IMR-90 (cell line): Measurements from ENCODE around the gene LMO1. TPM values are rescaled to one million over a fixed set of nuclear protein-coding genes. Genes with fewer than 3 reads are reported as not detected.

Experiments
- ATAC-seq: fragments of 200-7000 bp; cut with Tn5 transposase; 2 replicates; pipeline ENCODE4 v1.9.1; 2020; ENCODE audit warnings: low read depth, mild to moderate bottlenecking, moderate library complexity
- BruUV-seq: library from RNA; stranded (reverse); fragments of 400-500 nt; replicated peaks from 2 replicates; lab custom pipeline; 2021; lab: Mats Ljungman, UMichigan
- CTCF ChIA-PET: fragments of 300-600 bp; formaldehyde crosslinking; extraction: SDS; loops from one replicate; lab custom pipeline; 2021; ENCODE audit warnings: antibody characterized with exemption; lab: Yijun Ruan, JAX
- POLR2A ChIA-PET: fragments of 300-600 bp; sonication (Branson Sonifier 250); formaldehyde crosslinking; loops from one replicate; lab custom pipeline; 2022; ENCODE audit warnings: antibody characterized with exemption; ENCODE audit not compliant: unreplicated experiment; lab: Charles Lee
- DNase-seq: peaks from one replicate; pipeline ENCODE4 v3.0.0; 2013
- H2AFZ ChIP-seq: replicated peaks from 2 replicates; pipeline ENCODE3; 2013; ENCODE audit warnings: low read length, mild to moderate bottlenecking; ENCODE audit not compliant: poor library complexity
- H2AK5ac ChIP-seq: 2 replicates; pipeline ENCODE4 v1.6.1; 2013; ENCODE audit warnings: low read depth, low read length, inconsistent platforms
- H2AK9ac ChIP-seq: replicated peaks from 2 replicates; pipeline ENCODE3; 2013; ENCODE audit warnings: mild to moderate bottlenecking, low read depth, low read length, moderate library complexity; ENCODE audit not compliant: poor library complexity
- H2BK120ac ChIP-seq: 2 replicates; pipeline ENCODE4 v1.6.1; 2013; ENCODE audit warnings: low read depth, low read length, inconsistent platforms
- H2BK15ac ChIP-seq: 3 replicates; pipeline ENCODE4 v1.6.1; 2013; ENCODE audit warnings: low read depth, low read length, inconsistent platforms
- H2BK20ac ChIP-seq: 2 replicates; pipeline ENCODE4 v1.6.1; 2013; ENCODE audit warnings: low read depth, mild to moderate bottlenecking, inconsistent platforms, low read length, moderate library complexity
- H2BK5ac ChIP-seq: 2 replicates; pipeline ENCODE4 v1.6.1; 2013; ENCODE audit warnings: mild to moderate bottlenecking, low read depth, low read length, inconsistent platforms; ENCODE audit not compliant: poor library complexity, severe bottlenecking
- H3K14ac ChIP-seq: replicated peaks from 2 replicates; pipeline ENCODE4 v1.6.1; 2013; ENCODE audit warnings: low read depth, low read length, inconsistent platforms
- H3K18ac ChIP-seq: 2 replicates; pipeline ENCODE4 v1.6.1; 2013; ENCODE audit warnings: low read depth, low read length, control low read depth
- H3K23ac ChIP-seq: 2 replicates; pipeline ENCODE4 v1.6.1; 2013; ENCODE audit warnings: low read depth, low read length, inconsistent platforms
- H3K27ac ChIP-seq: 2 replicates; pipeline ENCODE4 v1.5.1; 2013; ENCODE audit warnings: mild to moderate bottlenecking, control low read depth, low read length; ENCODE audit not compliant: insufficient read depth
- H3K27me3 ChIP-seq: 2 replicates; pipeline ENCODE4 v1.6.1; 2013; ENCODE audit warnings: low read length; ENCODE audit not compliant: control insufficient read depth, insufficient read depth
- H3K36me3 ChIP-seq: 2 replicates; pipeline ENCODE4 v1.6.1; 2013; ENCODE audit warnings: low read length, mixed read lengths; ENCODE audit not compliant: control insufficient read depth, insufficient read depth
- H3K4ac ChIP-seq: 2 replicates; pipeline ENCODE4 v1.6.1; 2013; ENCODE audit warnings: low read depth, low read length, inconsistent platforms
- H3K4me1 ChIP-seq: 2 replicates; pipeline ENCODE4 v1.6.1; 2013; ENCODE audit warnings: low read length, mixed read lengths; ENCODE audit not compliant: control insufficient read depth, insufficient read depth
- H3K4me2 ChIP-seq: 2 replicates; pipeline ENCODE4 v1.6.1; 2013; ENCODE audit warnings: low read depth, mild to moderate bottlenecking, control low read depth, low read length, moderate library complexity
- H3K4me3 ChIP-seq: 2 replicates; pipeline ENCODE4 v1.5.1; 2013; ENCODE audit warnings: low read depth, mild to moderate bottlenecking, control low read depth, low read length, moderate library complexity; ENCODE audit not compliant: insufficient read depth
- H3K56ac ChIP-seq: 2 replicates; pipeline ENCODE4 v1.6.1; 2013; ENCODE audit warnings: low read length, inconsistent platforms; ENCODE audit not compliant: insufficient read depth; ENCODE audit errors: extremely low read depth
- H3K79me1 ChIP-seq, 2 experiments: 2 replicates each; pipeline ENCODE4 v1.6.1; 2013; ENCODE audit warnings: low read length in 2 of 2, inconsistent platforms in 1 of 2, low read depth in 1 of 2
- H3K9ac ChIP-seq: 2 replicates; pipeline ENCODE4 v1.6.1; 2013; ENCODE audit warnings: low read depth, low read length, control low read depth
- H3K9me1 ChIP-seq: 2 replicates; pipeline ENCODE4 v1.6.1; 2013; ENCODE audit warnings: low read length, inconsistent platforms; ENCODE audit not compliant: insufficient read depth
- H3K9me3 ChIP-seq: 2 replicates; pipeline ENCODE4 v1.6.1; 2013; ENCODE audit warnings: low read length; ENCODE audit not compliant: control insufficient read depth, insufficient read depth
- H4K20me1 ChIP-seq: 2 replicates; pipeline ENCODE4 v1.6.1; 2013; ENCODE audit warnings: low read length, inconsistent platforms; ENCODE audit not compliant: insufficient read depth
- H4K5ac ChIP-seq: 2 replicates; pipeline ENCODE4 v1.6.1; 2013; ENCODE audit warnings: mild to moderate bottlenecking, low read depth, low read length, control low read depth
- H4K8ac ChIP-seq, 2 experiments: 2 replicates each; pipeline ENCODE4 v1.6.1; 2013; ENCODE audit warnings: low read depth in 2 of 2, low read length in 2 of 2, control low read depth in 1 of 2, inconsistent platforms in 1 of 2
- H4K91ac ChIP-seq: 2 replicates; pipeline ENCODE4 v1.6.1; 2013; ENCODE audit warnings: low read depth, low read length, inconsistent platforms; ENCODE audit not compliant: insufficient read depth
- RAD21 ChIP-seq: IDR thresholded peaks from 2 replicates; pipeline ENCODE4 v1.6.1; 2012; ENCODE audit warnings: low read length, improper control_type of control experiment
- WGBS, 2 experiments: methylation state at CpG; one replicate each; pipeline versions ENCODE4 v1.1.5 to v1.1.7; 2013; ENCODE audit warnings: missing lambda C conversion rate in 2 of 2; ENCODE audit not compliant: insufficient read length in 1 of 2; ENCODE audit errors: extremely low coverage in 2 of 2; 5-methylcytosine and 5-hydroxymethylcytosine counted together
- dilution Hi-C: fragments of 300-500 bp; cut with HindIII; formaldehyde crosslinking; loops from one replicate; pipeline ENCODE4 v1.14.3; 2018; ENCODE audit warnings: low sequenced_read_pairs; ENCODE audit not compliant: unreplicated experiment
- in situ Hi-C: fragments of 300-500 bp; cut with MboI; formaldehyde crosslinking; loops from 3 replicates; pipeline ENCODE4 v1.14.3; 2019; ENCODE audit warnings: low sequenced_read_pairs, inconsistent platforms, mixed read lengths
- intact Hi-C: fragments of 100-400 bp; cut with micrococcal nuclease; formaldehyde crosslinking; loops from 2 replicates; pipeline ENCODE4 v1.10.0; 2022
- polyA plus RNA-seq, 3 experiments: library from polyadenylated mRNA; depleted of rRNA; stranded (reverse); fragments of >200 nt; gene quantifications; 2 replicates each; pipeline ENCODE4 v1.2.3, GENCODE V29; 2012; ENCODE audit warnings: low replicate concordance in 1 of 3
- total RNA-seq: library from RNA; depleted of rRNA; stranded (reverse); fragments of >200 nt; gene quantifications from 2 replicates; pipeline ENCODE4 v1.2.3, GENCODE V29; 2012
- TF ChIP-seq, protein P1 (sequence below): fragments of 150-350 bp; IDR thresholded peaks from 2 replicates; pipeline ENCODE4 v1.6.1; 2017; ENCODE audit warnings: mild to moderate bottlenecking, antibody characterized with exemption, low read length, low read depth

LMO1 gene
- total and polyA plus RNA-seq, 2 of the 4 experiments (the other 2 are of a cell fraction) = not detected

DNA sequence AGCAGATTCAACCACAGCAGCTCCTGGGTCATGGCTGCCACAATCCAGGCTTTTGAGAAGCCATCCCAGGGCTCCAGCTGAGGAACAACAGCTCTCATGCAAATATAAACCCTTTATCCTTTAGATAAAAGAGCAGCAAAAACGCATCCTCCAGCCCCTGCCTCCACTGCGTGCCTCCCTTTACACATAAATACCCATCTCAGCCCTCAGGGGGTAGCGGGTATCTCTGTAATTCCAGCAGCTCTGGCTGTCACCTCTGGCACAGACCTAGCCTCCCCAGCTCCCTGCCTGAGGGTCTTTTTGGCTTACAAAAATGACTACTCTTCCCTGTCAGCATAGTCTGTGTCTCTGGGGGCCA, 21.6 kb downstream of the LMO1 start:
- no peak overlapping the region for H3K4me3 ChIP-seq
- no peaks in the 10 kb centered on the region for H3K9me3 ChIP-seq
- H3K9ac ChIP-seq = no peak overlapping the region
- H3K27ac ChIP-seq = no peak overlapping the region
- H4K5ac ChIP-seq = no peak overlapping the region
- intact Hi-C loops = no loop called here
- BruUV-seq = no TSS peak
- no peak overlapping the region for H2AK9ac ChIP-seq
- DNase-seq (no peak), ATAC-seq (no peak)
- no peak overlapping the region for H4K91ac ChIP-seq
- no peak overlapping the region for H2AFZ ChIP-seq
- H3K14ac ChIP-seq = no peak overlapping the region
- no CpG with 5 or more reads among the region's 3 CpGs for WGBS, 2 experiments
- no peaks in the 10 kb centered on the region for H3K9me1 ChIP-seq
- H3K56ac ChIP-seq = no peak overlapping the region
- no peaks in the 10 kb centered on the region for H3K4me1 ChIP-seq
- ChIA-PET CTCF (interaction anchor here (1.2 kb wide), 1 partner anchor 22 kb away, joined by 3 read pairs; the partner anchor contains the start of gene LMO1), POLR2A (no interaction called here)
- no peaks in the 10 kb centered on the region for H3K36me3 ChIP-seq
- dilution Hi-C loops = no loop called here
- H3K23ac ChIP-seq = no peak overlapping the region
- TF ChIP-seq, protein P1, sequence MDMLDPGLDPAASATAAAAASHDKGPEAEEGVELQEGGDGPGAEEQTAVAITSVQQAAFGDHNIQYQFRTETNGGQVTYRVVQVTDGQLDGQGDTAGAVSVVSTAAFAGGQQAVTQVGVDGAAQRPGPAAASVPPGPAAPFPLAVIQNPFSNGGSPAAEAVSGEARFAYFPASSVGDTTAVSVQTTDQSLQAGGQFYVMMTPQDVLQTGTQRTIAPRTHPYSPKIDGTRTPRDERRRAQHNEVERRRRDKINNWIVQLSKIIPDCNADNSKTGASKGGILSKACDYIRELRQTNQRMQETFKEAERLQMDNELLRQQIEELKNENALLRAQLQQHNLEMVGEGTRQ = no peak
- TF ChIP-seq RAD21 = no peak
- H3K4ac ChIP-seq = no peak overlapping the region
- H3K27me3 ChIP-seq = peaks cover 34% of the 10 kb centered on the region
- no peak overlapping the region for H2BK15ac ChIP-seq
- H4K8ac ChIP-seq = no peak overlapping the region
- H2BK5ac ChIP-seq = no peak overlapping the region
- no peaks in the 10 kb centered on the region for H3K79me1 ChIP-seq
- no peaks in the 10 kb centered on the region; the same call in 1 of the 2 replicates for H4K20me1 ChIP-seq
- H2AK5ac ChIP-seq = no peak overlapping the region
- no peak overlapping the region for H3K4me2 ChIP-seq
- H2BK120ac ChIP-seq = no peak overlapping the region
- H3K18ac ChIP-seq = no peak overlapping the region
- in situ Hi-C loops = loop anchor here (25.0 kb wide), 2 partner anchors 720 to 870 kb away; partner anchors contain the start of gene TMEM9B
- H2BK20ac ChIP-seq = no peak overlapping the region
